NCI-H524 treated with DMSO at 0.1 percent for 48 hours (cell line): ENCODE data around the gene ARHGAP42.

Experiments used
- DNase-seq: peaks from one replicate; lab custom pipeline; 2025; lab: John Stamatoyannopoulos, UW

The ARHGAP42 gene

DNA sequence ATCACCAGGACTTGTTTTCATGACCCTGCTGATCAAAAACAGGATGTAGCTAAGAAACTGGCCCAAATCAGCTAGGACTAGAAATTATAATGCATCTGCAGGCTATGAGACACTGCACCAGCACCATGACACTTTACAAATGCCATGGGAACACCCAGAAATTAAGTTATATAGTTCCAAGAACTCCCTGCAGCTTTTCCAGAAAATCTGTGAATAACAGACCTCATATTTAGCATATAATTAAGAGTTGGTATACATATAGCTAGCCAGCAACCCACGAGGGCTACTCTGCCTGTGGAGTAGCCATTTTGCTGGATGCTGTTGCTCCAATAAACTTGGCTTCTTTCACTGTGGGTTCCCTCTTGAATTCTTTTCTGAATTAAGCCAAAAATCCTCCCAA lies 341.6 kb downstream of the ARHGAP42 start:
- DNase-seq, result no peak

DNA sequence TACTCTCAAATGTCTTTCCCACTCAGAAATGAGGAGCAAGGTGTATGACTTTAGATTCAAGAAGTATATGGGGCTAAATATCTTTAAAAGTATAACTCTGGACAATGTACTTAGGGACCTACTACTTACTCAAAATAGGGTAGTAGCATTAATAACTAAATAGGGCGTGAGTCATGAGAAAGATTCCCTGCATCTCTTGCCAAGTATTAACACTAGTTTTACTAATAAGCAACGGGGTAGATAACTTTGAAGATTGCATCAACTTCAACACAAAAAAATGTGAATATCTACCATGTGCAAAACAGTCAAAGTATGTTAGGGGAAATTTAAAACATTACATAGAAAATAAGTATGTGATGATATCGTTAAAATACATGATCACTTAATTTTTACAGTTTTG lies 342.9 kb downstream of the ARHGAP42 start:
- DNase-seq, result no peak

DNA sequence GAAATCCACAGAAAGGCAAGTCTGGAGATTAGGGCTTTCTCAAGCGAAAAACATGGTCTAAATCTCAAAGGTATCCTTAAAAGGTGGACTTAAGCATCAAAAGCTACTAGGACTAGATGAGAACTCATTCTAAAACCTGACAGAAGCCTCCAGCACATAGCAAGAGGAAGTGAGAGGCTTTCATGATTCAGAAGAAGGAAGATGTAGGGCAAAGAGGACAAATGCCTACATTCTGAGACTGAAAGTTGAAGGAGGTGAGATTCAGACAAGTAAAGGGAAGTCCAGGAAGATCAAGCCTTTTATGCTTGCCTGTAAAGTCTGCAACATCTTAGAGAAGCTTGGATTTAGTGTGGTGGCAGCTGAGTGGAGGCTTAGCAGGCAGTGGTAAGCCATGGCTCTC lies 343.6 kb downstream of the ARHGAP42 start:
- no peak for DNase-seq

DNA sequence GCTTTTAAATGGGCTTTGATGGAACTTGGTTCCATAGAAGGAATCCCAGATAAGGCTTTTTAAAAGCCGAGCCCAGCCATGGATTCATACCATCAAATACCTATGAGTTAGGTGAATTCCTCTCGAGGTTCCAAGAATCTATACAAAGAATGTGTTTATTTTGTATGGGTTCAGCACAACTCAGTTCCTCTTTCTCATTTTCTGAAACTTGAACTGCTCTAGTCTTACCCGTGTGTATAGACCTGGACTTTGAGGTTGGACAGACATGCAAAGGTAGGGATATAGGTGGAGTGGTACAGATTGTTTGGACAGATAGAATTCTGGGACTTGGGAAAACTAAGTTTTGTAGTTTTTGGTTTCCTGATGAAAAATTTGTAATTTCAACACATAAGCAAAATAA lies 344.6 kb downstream of the ARHGAP42 start:
- DNase-seq, result no peak

DNA sequence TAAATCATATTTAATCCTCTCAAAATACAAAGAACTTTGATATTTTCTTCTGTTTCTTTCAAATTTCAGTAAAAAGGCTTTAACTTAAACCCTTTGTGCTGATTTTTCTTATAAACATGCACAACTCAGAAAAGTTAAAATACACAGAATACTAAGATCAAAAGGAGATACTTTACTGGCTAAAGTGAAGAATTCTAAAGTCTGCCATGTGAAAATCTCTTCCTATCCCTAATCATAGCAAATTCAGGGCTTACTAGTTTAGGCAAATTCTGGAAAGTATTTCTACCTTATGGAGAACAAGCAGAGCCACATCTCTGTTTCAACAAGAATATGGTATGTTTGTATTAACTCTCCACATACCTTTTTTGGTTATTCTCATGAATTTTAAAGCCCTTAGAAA lies 345.9 kb downstream of the ARHGAP42 start:
- no peak for DNase-seq

DNA sequence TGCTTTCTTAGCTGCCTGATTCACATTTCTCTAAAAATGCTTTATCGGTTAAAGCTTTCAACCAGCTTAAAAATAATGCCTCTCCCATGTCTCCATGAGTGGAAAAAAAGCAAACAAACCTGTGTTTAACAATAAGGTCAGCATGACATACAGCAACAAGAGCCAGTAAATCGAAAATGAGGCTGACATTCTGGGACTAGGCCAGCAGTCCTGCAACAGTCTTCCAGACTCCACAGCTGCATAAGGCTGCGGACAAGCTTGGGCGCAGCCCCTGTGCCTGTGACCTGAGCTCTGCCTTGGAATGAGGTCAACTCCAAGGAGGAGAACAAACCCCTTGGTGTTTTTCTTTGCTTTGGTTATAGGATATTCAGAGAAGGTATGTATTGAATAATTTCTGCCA lies 347.0 kb downstream of the ARHGAP42 start:
- DNase-seq, result no peak

DNA sequence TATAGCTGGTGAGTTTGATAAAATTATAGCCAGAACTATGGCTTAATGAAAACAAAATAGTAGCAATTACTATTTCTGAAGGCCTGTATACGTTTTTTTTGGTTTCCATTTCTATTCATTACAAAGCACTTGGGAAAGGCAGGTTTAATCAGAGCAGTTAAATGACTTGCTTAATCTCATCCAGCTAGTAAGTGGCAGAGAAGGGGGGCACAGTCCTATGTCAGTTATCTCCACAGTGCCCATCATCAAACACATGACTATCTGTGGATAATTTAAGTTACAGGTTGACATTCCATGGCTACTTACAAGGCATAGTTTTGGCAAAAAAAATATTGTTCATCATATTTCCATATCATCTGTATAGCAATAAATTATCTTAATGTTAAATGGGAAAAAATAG lies 348.8 kb downstream of the ARHGAP42 start:
- DNase-seq, result no peak
